Loucy (cell line): ENCODE measurements around the gene ALDH3A1.

Experiments
- EZH2phosphoT487 ChIP-seq: fragments of 200-600 bp; IDR thresholded peaks from 2 replicates; pipeline ENCODE4 v1.6.1; 2018; ENCODE audit warnings: antibody characterized with exemption, mild to moderate bottlenecking, moderate library complexity, borderline replicate concordance
- TF ChIP-seq, protein P1 (sequence below): fragments of 200-600 bp; sonication (generic); conservative IDR thresholded peaks from 2 replicates; pipeline ENCODE4 v1.5.1; 2014; ENCODE audit warnings: mild to moderate bottlenecking, antibody characterized with exemption, low read length

DNA sequence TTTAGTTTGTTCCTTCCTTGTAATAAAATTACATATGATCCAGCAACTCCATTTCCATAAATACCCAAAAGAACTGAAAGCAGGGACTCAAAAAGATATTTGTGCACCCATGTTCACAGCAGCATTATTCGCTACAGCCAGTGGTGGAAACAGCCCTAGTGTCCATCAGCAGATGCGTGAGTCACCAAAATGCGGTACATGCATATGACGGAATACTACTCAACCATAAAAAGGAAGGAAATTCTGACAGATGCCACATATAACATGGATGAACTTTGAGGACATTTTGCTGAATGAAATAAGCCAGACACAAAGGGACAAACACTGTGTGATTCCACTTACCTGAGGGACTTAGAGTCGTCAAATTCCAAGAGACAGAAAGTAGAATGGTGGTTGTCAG lies 22.6 kb downstream of the ALDH3A1 start:
- TF ChIP-seq, protein P1, sequence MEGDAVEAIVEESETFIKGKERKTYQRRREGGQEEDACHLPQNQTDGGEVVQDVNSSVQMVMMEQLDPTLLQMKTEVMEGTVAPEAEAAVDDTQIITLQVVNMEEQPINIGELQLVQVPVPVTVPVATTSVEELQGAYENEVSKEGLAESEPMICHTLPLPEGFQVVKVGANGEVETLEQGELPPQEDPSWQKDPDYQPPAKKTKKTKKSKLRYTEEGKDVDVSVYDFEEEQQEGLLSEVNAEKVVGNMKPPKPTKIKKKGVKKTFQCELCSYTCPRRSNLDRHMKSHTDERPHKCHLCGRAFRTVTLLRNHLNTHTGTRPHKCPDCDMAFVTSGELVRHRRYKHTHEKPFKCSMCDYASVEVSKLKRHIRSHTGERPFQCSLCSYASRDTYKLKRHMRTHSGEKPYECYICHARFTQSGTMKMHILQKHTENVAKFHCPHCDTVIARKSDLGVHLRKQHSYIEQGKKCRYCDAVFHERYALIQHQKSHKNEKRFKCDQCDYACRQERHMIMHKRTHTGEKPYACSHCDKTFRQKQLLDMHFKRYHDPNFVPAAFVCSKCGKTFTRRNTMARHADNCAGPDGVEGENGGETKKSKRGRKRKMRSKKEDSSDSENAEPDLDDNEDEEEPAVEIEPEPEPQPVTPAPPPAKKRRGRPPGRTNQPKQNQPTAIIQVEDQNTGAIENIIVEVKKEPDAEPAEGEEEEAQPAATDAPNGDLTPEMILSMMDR = no peak
- TF ChIP-seq EZH2phosphoT487 = no peak
